Common myeloid progenitor, CD34-positive (primary cell): ENCODE results near the gene RIPPLY3.
"Not testable (repeated sequence)": the region's sequence is repeated elsewhere in the genome, so short reads cannot be mapped to it uniquely, and the experiment has no call there.

Source experiments
- CTCF ChIA-PET: fragments of 350-600 bp; sonication (Branson Sonifier 250); formaldehyde crosslinking; loops from one replicate; lab custom pipeline; 2021; ENCODE audit warnings: antibody characterized with exemption; lab: Charles Lee
- POLR2A ChIA-PET: fragments of 350-600 bp; sonication (Branson Sonifier 250); formaldehyde crosslinking; loops from one replicate; lab custom pipeline; 2021; ENCODE audit warnings: antibody characterized with exemption; lab: Charles Lee
- DNase-seq, 3 donors: peaks; one replicate each; pipeline versions ENCODE4 v3.0.0 to v3.0.0-alpha.2; 2013
- H3K27ac ChIP-seq, 2 experiments: 1 replicate in 1 of 2; 2 replicates in 1 of 2; pipeline ENCODE4 v1.7.0; 2013; ENCODE audit warnings: inconsistent platforms in 2 of 2, low read length in 2 of 2, mild to moderate bottlenecking in 2 of 2, low read depth in 1 of 2, moderate library complexity in 1 of 2; ENCODE audit not compliant: severe bottlenecking in 2 of 2, insufficient read depth in 1 of 2, poor library complexity in 1 of 2
- H3K27me3 ChIP-seq, 5 experiments: replicated peaks in 2 of 5; 1 replicate in 3 of 5; 2 replicates in 2 of 5; pipeline versions ENCODE4 v1.6.1 to v1.7.0; 2013; ENCODE audit warnings: low read length in 4 of 5, mild to moderate bottlenecking in 2 of 5, moderate library complexity in 2 of 5, inconsistent platforms in 1 of 5; ENCODE audit not compliant: insufficient read depth in 5 of 5, control insufficient read depth in 4 of 5
- H3K36me3 ChIP-seq, 4 experiments: 1 replicate in 2 of 4; 2 replicates in 2 of 4; pipeline versions ENCODE4 v1.6.1 to v1.7.0; 2013; ENCODE audit warnings: low read length in 3 of 4, control low read depth in 1 of 4, mild to moderate bottlenecking in 1 of 4; ENCODE audit not compliant: control insufficient read depth in 4 of 4, insufficient read depth in 4 of 4
- H3K4me1 ChIP-seq, 4 experiments: 1 replicate in 3 of 4; 2 replicates in 1 of 4; pipeline versions ENCODE4 v1.6.1 to v1.7.1; 2013; ENCODE audit warnings: low read length in 3 of 4, mild to moderate bottlenecking in 3 of 4, control low read depth in 1 of 4, inconsistent platforms in 1 of 4, moderate library complexity in 1 of 4; ENCODE audit not compliant: control insufficient read depth in 4 of 4, insufficient read depth in 4 of 4; ENCODE audit errors: control extremely low read depth in 1 of 4
- H3K4me3 ChIP-seq, 7 experiments: 1 replicate in 4 of 7; 2 replicates in 3 of 7; pipeline versions ENCODE4 v1.5.1 to v1.7.0; 2013; ENCODE audit warnings: mild to moderate bottlenecking in 7 of 7, low read length in 6 of 7, moderate library complexity in 6 of 7, inconsistent platforms in 2 of 7, low read depth in 2 of 7, control low read depth in 1 of 7; ENCODE audit not compliant: insufficient read depth in 4 of 7, control insufficient read depth in 1 of 7; ENCODE audit errors: extremely low read depth in 1 of 7
- H3K9me3 ChIP-seq, 5 experiments: 1 replicate in 4 of 5; 2 replicates in 1 of 5; pipeline versions ENCODE4 v1.6.1 to v1.7.1; 2013; ENCODE audit warnings: low read length in 4 of 5, mild to moderate bottlenecking in 2 of 5, inconsistent platforms in 1 of 5, low read depth in 1 of 5, moderate library complexity in 1 of 5; ENCODE audit not compliant: control insufficient read depth in 4 of 5, insufficient read depth in 2 of 5; ENCODE audit errors: control extremely low read depth in 1 of 5
- WGBS: methylation state at CpG from one replicate; pipeline ENCODE4 v1.1.5; 2013; ENCODE audit not compliant: insufficient coverage; 5-methylcytosine and 5-hydroxymethylcytosine counted together

The RIPPLY3 gene

DNA sequence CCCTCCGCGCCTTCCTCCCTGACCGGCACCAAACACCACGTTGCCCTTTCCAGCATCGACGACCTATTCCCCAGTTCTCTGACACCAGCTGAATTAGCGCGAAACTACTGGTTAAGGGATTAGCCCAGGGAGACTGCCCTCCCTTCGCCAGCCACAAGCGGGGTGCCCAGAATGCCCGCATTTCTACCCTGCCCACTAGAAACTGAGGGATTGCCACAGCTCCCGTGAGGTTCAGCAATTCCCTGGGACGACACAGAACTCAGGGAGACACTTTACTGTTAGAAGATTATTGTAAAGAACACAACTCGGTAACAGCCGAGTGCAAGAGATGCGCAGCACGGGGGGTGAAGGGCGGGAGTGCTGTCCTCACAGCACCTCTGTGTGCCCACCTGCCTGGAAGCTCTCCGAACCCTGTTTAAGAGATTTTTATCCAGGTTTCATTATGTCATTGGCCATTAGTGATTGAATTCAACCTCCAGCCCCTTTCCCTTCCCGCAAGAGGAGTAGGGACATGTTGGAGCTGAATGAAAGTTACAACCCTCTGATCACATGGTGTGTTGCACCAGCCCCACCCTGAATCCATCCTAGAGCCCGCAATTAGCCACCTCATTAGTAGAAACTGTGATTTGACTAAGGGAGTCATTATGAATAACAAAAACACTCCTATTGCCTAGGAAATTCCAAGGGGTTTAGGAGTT is 15.8 kb upstream of the RIPPLY3 start:
- Histone ChIP-seq H3K27me3 (peaks cover 0 to 12% (median 4%) of the 10 kb centered on the region in 5 experiments), H3K9me3 (peaks cover 0 to 6% (median 0%) of the 10 kb centered on the region in 5 experiments), H3K4me3 (peak overlapping the region in 5 of 7 experiments; percentile 42 to 75 (median 67)), H3K4me1 (peaks cover 0 to 8% (median 5%) of the 10 kb centered on the region in 4 experiments), H3K27ac (peak overlapping the region in 1 of 2 experiments; percentile 64), H3K36me3 (no peaks in the 10 kb centered on the region)
- DNase-seq = no peak
- WGBS = 75% methylated on average over 20 of the region's 21 CpGs
- CTCF ChIA-PET = interaction anchor here (0.8 to 3.5 kb wide), 11 partner anchors 8 to 104 kb away, joined by 3 to 25 read pairs (median 4); no protein-coding TSS in a partner anchor
- POLR2A ChIA-PET = no interaction called here

DNA sequence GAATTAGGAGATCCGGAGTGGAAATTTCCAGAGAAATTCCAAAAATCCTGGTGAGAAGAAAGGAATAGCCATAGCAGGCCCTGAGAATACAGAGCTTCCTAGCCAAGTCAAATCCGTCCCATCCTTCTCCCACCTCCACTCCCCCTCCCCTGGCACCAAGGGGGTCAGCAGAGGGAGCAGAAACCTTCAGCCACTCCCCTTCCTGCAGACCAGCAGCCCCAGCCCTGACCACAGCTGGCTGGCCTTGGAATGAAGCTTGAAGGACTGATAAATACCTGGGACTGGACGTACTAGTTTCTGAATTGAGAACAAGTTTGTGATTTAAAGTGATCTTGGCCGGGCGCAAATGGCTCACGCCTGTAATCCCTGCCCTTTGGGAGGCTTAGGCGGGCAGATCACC is 13.8 kb upstream of the RIPPLY3 start:
- Histone ChIP-seq H3K4me3 (no peak overlapping the region), H3K4me1 (peaks cover 0 to 8% (median 5%) of the 10 kb centered on the region in 4 experiments), H3K27ac (no peak overlapping the region), H3K27me3 (peaks cover 0 to 12% (median 4%) of the 10 kb centered on the region in 5 experiments), H3K9me3 (peaks cover 0 to 6% (median 0%) of the 10 kb centered on the region in 5 experiments), H3K36me3 (no peaks in the 10 kb centered on the region)
- DNase-seq = no peak
- ChIA-PET POLR2A (no interaction called here), CTCF (interaction anchor here (1.0 to 2.6 kb wide), 2 partner anchors 94 to 105 kb away, joined by 3 to 12 read pairs; no protein-coding TSS in a partner anchor)
- WGBS = 80% methylated on average over 6 of the region's 7 CpGs

DNA sequence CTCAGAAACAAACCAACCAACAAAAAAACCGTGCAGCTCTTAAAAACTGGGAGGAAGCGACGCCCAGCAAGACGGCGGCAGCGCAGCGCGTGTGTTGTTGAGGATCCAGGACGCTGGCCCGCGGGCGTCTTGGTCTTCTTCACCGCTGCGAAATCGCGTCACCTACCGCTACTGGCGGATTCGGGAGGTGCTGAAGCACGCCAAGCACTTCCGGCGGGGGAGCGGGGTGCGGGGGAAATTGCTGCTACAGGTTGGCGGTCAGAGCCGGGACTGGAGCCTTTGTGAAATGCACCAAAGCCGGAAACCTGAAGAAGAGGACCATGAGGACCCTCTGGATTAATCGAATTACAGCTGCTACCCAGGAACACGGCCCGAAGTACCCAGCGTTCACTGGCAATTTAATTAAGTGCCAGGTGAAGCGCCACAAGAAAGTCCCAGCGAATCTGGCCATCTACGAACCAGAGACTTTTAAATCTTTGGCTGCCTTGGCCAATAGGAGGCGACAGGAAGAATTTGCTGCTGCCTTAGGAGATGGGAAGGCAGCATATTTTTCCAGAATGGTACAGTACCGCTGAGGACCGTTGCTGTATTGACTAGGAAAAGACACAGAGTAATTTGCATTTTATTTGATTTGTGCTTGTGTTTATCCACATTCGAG is 11.9 kb upstream of the RIPPLY3 start:
- Histone ChIP-seq H3K4me3 (peak overlapping the region in 2 of 7 experiments; percentile 32 to 50), H3K36me3 (no peaks in the 10 kb centered on the region), H3K27me3 (peaks cover 0 to 12% (median 4%) of the 10 kb centered on the region in 5 experiments), H3K27ac (no peak overlapping the region), H3K9me3 (peaks cover 0 to 6% (median 0%) of the 10 kb centered on the region in 5 experiments), H3K4me1 (peaks cover 0 to 6% (median 5%) of the 10 kb centered on the region in 4 experiments)
- DNase-seq = peak in 2 of 3 donors; percentile 49 to 55
- CTCF ChIA-PET = interaction anchor here (0.8 to 1.6 kb wide), 3 partner anchors 10 to 18 kb away, joined by 3 to 4 read pairs (median 3); no protein-coding TSS in a partner anchor
- POLR2A ChIA-PET = no interaction called here
- 38% methylated on average over 38 of the region's 38 CpGs for WGBS

DNA sequence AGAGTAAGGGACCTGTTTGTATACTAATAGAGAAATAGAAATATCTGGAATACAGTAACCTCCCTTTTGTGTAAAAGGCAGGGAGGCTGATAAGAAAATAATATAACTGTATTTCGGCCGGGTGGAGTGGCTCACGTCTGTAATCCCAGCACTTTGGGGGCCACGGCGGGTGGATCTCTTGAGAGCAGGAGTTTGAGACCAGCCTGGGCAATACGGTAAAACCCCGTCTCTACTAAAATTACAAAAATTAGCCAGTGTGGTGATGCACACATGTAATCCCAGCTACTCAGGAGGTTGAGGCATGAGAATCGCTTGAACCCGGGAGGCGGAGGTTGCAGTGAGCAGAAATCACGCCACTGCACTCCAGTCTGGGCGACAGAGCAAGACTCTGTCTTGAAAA is 11.2 kb upstream of the RIPPLY3 start:
- H3K27me3 ChIP-seq = peaks cover 0 to 12% (median 4%) of the 10 kb centered on the region in 5 experiments

DNA sequence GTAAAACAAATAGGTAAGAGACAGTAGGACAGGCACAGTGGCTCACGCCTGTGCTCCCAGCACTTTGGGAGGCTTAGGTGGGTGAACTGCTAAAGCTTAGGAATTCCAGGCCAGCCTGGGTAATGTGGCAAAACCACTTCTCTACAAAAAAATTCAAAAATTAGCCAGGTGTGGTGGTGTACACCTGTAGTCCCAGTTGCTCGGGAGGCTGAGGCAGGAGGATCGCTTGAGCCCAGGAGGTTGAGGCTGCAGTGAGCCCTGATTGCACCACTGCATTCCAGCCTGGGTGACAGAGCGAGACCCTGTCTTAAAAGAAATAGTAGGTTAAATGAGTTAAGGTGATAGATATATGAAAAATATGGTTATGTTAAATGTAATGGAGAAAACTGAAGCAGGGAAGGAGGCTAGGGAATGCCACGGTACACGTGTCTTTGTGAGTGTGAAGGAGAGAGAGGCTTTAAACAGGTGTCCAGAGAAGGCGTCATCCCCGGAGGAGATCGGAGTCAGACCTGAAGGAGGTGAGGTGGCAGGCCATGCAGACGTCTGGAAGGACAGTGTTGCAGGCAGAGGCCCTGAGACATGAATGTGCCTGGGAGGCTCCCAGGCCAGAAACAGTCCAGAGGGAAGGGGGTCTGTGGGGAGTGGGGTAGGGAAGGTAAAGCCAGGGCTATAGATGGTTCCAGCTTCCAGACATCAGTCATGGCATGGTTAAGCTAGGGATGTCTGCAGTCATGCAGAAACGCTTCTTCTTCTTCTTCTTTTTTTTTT is 7.2 kb upstream of the RIPPLY3 start:
- no peaks in the 10 kb centered on the region for H3K36me3 ChIP-seq
- DNase-seq = no peak
- H3K4me3 ChIP-seq = no peak overlapping the region
- H3K9me3 ChIP-seq = peaks cover 0 to 5% (median 0%) of the 10 kb centered on the region in 5 experiments
- POLR2A ChIA-PET = interaction anchor here (0.7 kb wide), 1 partner anchor 292 kb away, joined by 4 read pairs; no protein-coding TSS in a partner anchor
- H3K27ac ChIP-seq = no peak overlapping the region
- 95% methylated on average over 11 of the region's 11 CpGs for WGBS
- peaks cover 0 to 8% (median 4%) of the 10 kb centered on the region in 5 experiments for H3K27me3 ChIP-seq
- CTCF ChIA-PET = interaction anchor here (1.1 to 2.0 kb wide), 4 partner anchors 9 to 28 kb away, joined by 4 read pairs; no protein-coding TSS in a partner anchor
- peaks cover 0 to 6% (median 3%) of the 10 kb centered on the region in 4 experiments for H3K4me1 ChIP-seq

More for the DNA sequence above, 11.2 kb upstream of the RIPPLY3 start:
- POLR2A ChIA-PET, H3K4me1 ChIP-seq, H3K4me3 ChIP-seq, H3K9me3 ChIP-seq, DNase-seq, H3K27ac ChIP-seq, H3K36me3 ChIP-seq: not testable (repeated sequence)
- CTCF ChIA-PET = interaction anchor here (1.3 kb wide), 1 partner anchor 15 kb away, joined by 4 read pairs; no protein-coding TSS in a partner anchor
- WGBS = 95% methylated on average over 8 of the region's 12 CpGs

DNA sequence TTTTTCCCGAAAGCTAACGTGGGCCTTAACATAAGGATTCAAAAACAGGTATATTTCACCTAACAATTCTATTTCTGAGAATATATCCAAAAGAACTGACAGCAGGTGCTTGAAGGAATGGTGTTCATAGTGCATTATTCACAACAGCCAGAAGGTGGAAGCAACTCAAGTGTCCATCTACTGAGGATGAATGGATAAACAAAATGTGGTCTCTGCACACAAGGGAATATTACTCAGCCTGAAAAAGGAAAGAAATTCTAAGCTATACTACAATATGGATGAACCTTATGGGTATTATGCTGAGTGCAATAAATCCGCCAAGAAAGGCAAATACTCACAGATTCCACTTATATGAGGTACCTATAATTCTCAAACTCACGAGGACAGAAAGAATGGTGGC is 6.1 kb upstream of the RIPPLY3 start:
- CTCF ChIA-PET = interaction anchor here (0.9 to 2.0 kb wide), 5 partner anchors 10 to 84 kb away, joined by 3 to 5 read pairs (median 4); no protein-coding TSS in a partner anchor
- POLR2A ChIA-PET = interaction anchor here (0.7 kb wide), 1 partner anchor 290 kb away, joined by 4 read pairs; no protein-coding TSS in a partner anchor
- H3K9me3 ChIP-seq = no peaks in the 10 kb centered on the region
- H3K4me3 ChIP-seq = no peak overlapping the region
- H3K4me1 ChIP-seq = peaks cover 0 to 6% (median 2%) of the 10 kb centered on the region in 4 experiments
- 100% methylated on average over 1 of the region's 4 CpGs for WGBS
- H3K27ac ChIP-seq = no peak overlapping the region
- H3K36me3 ChIP-seq = no peaks in the 10 kb centered on the region
- peaks cover 0 to 3% (median 0%) of the 10 kb centered on the region in 5 experiments for H3K27me3 ChIP-seq
- DNase-seq = no peak
